Progenitor cell of endocrine pancreas (in vitro differentiated cells): ENCODE data around the gene GXYLT2. TPM values are rescaled to one million over a fixed set of nuclear protein-coding genes. Genes with fewer than 3 reads are reported as not detected.

ENCODE experiments used
- DNase-seq: peaks from one replicate; pipeline ENCODE4 v3.0.0; 2021; ENCODE audit warnings: low spot score; ENCODE audit not compliant: unreplicated experiment
- H3K27ac Mint-ChIP-seq: 2 replicates; pipeline ENCODE4 v1.8.0; 2021; ENCODE audit warnings: mild to moderate bottlenecking, moderate library complexity, mixed read lengths
- H3K27me3 Mint-ChIP-seq: 2 replicates; pipeline ENCODE4 v1.8.0; 2021; ENCODE audit warnings: mixed read lengths
- H3K36me3 Mint-ChIP-seq: 2 replicates; pipeline ENCODE4 v1.8.0; 2022; ENCODE audit warnings: mixed read lengths; ENCODE audit not compliant: insufficient read depth
- H3K4me1 Mint-ChIP-seq: 2 replicates; pipeline ENCODE4 v1.8.0; 2021; ENCODE audit warnings: low read depth, mixed read lengths
- H3K4me3 Mint-ChIP-seq: 2 replicates; pipeline ENCODE4 v1.8.0; 2021; ENCODE audit warnings: low read depth, mild to moderate bottlenecking, moderate library complexity, mixed read lengths
- H3K9me3 Mint-ChIP-seq: 2 replicates; pipeline ENCODE4 v1.8.0; 2021; ENCODE audit warnings: low read depth, mixed read lengths
- CTCF ChIP-seq: fragments of 200-600 bp; sonication (generic); IDR thresholded peaks from one replicate; pipeline ENCODE4 v1.5.0; 2021; ENCODE audit warnings: antibody characterized with exemption, mild to moderate bottlenecking; ENCODE audit not compliant: unreplicated experiment
- total RNA-seq: library from RNA; stranded (reverse); gene quantifications from 2 replicates; pipeline ENCODE4 v1.2.1, GENCODE V29; 2021

The GXYLT2 gene
- total RNA-seq, 1 donor from 2014 or later: 6.0 TPM

GRCh38 chr3:72909591-72909990, 21.7 kb downstream of the GXYLT2 start:
- Mint-ChIP-seq H3K4me1 (no peaks in the 10 kb centered on the region), H3K36me3 (no peaks in the 10 kb centered on the region), H3K27me3 (no peaks in the 10 kb centered on the region), H3K4me3 (no peak overlapping the region), H3K9me3 (no peaks in the 10 kb centered on the region), H3K27ac (peak overlapping the region; percentile 11)
- no peak for TF ChIP-seq CTCF
- DNase-seq: no peak

- TF ChIP-seq CTCF: no peak
- Mint-ChIP-seq H3K27ac (no peak overlapping the region), H3K4me3 (no peak overlapping the region), H3K4me1 (no peaks in the 10 kb centered on the region), H3K9me3 (no peaks in the 10 kb centered on the region), H3K36me3 (no peaks in the 10 kb centered on the region), H3K27me3 (no peaks in the 10 kb centered on the region)
- no peak for DNase-seq
Observed at GRCh38 chr3:72912532-72912931, 24.7 kb downstream of the GXYLT2 start.

GRCh38 chr3:72914383-72914782, 26.5 kb downstream of the GXYLT2 start:
- no peak overlapping the region for H3K27ac Mint-ChIP-seq
- H3K36me3 Mint-ChIP-seq: no peaks in the 10 kb centered on the region
- no peaks in the 10 kb centered on the region for H3K27me3 Mint-ChIP-seq
- no peak overlapping the region for H3K4me3 Mint-ChIP-seq
- no peaks in the 10 kb centered on the region for H3K4me1 Mint-ChIP-seq
- DNase-seq: no peak
- H3K9me3 Mint-ChIP-seq: peaks cover 2% of the 10 kb centered on the region
- TF ChIP-seq CTCF: no peak

GRCh38 chr3:72916250-72916649, 28.4 kb downstream of the GXYLT2 start:
- TF ChIP-seq CTCF: no peak
- no peaks in the 10 kb centered on the region for H3K27me3 Mint-ChIP-seq
- no peaks in the 10 kb centered on the region for H3K4me1 Mint-ChIP-seq
- DNase-seq: no peak
- no peak overlapping the region for H3K27ac Mint-ChIP-seq
- peaks cover 2% of the 10 kb centered on the region for H3K9me3 Mint-ChIP-seq
- peaks cover 2% of the 10 kb centered on the region for H3K36me3 Mint-ChIP-seq
- H3K4me3 Mint-ChIP-seq: no peak overlapping the region

- no peak overlapping the region for H3K4me3 Mint-ChIP-seq
- H3K27me3 Mint-ChIP-seq: no peaks in the 10 kb centered on the region
- peaks cover 2% of the 10 kb centered on the region for H3K9me3 Mint-ChIP-seq
- no peak for TF ChIP-seq CTCF
- H3K27ac Mint-ChIP-seq: no peak overlapping the region
- no peaks in the 10 kb centered on the region for H3K4me1 Mint-ChIP-seq
- H3K36me3 Mint-ChIP-seq: peaks cover 5% of the 10 kb centered on the region
- DNase-seq: no peak
Observed at GRCh38 chr3:72919520-72919919, 31.7 kb downstream of the GXYLT2 start.
